ENCODE measurements around the gene DIABLO.
A peak's percentile ranks its signal among the peaks of the same experiment; 100 is the strongest.
"Not testable (repeated sequence)": the region's sequence is repeated elsewhere in the genome, so short reads cannot be mapped to it uniquely, and the experiment has no call there.

The DIABLO gene

GRCh38 chr12:122204167-122205052 lies 21.4 kb downstream of the DIABLO start:
- peak overlapping the region; percentile 62; the same call in 1 of the 2 replicates for H3K9ac ChIP-seq (ENCODE audit: low read depth, low read length)
- peaks cover 4% of the 10 kb centered on the region; the same call in 1 of the 2 replicates for H3K36me3 ChIP-seq (ENCODE audit: insufficient read depth, low read length)
- H3K4me1 ChIP-seq (ENCODE audit: insufficient read depth, low read length) = peaks cover 7% of the 10 kb centered on the region; the same call in 1 of the 2 replicates

GRCh38 chr12:122203301-122204166 lies 22.3 kb downstream of the DIABLO start, which contains the start of gene B3GNT4:
Gene B3GNT4 (plus strand): TSS chr12:122203709. CDS start chr12:122204619, 910 bp downstream.
- H3K36me3 ChIP-seq (ENCODE audit: insufficient read depth, low read length) = peaks cover 4% of the 10 kb centered on the region; the same call in 1 of the 2 replicates
- H3K9me3 ChIP-seq (ENCODE audit: control insufficient read depth, insufficient read depth, low read length) = no peaks in the 10 kb centered on the region
- H3K4me1 ChIP-seq (ENCODE audit: insufficient read depth, low read length) = peaks cover 7% of the 10 kb centered on the region; the same call in 1 of the 2 replicates
- H3K9ac ChIP-seq (ENCODE audit: low read depth, low read length) = peak within 1 kb of the TSS; percentile 62; the same call in 1 of the 2 replicates

More at GRCh38 chr12:122204167-122205052, 21.4 kb downstream of the DIABLO start:
- no peaks in the 10 kb centered on the region for H3K9me3 ChIP-seq (ENCODE audit: control insufficient read depth, insufficient read depth, low read length)

- peak overlapping the region; percentile 58; the same call in 1 of the 2 replicates for H3K9ac ChIP-seq (ENCODE audit: low read depth, low read length)
- not testable (repeated sequence) for H3K9me3 ChIP-seq (ENCODE audit: control insufficient read depth, insufficient read depth, low read length); H3K36me3 ChIP-seq (ENCODE audit: insufficient read depth, low read length); H3K4me1 ChIP-seq (ENCODE audit: insufficient read depth, low read length)
Measured at GRCh38 chr12:122202811-122203210, 23.0 kb downstream of the DIABLO start.

GRCh38 chr12:122202017-122202416 lies 23.8 kb downstream of the DIABLO start:
- H3K4me1 ChIP-seq (ENCODE audit: insufficient read depth, low read length) = peaks cover 3% of the 10 kb centered on the region; the same call in 1 of the 2 replicates
- no peak overlapping the region for H3K9ac ChIP-seq (ENCODE audit: low read depth, low read length)
- no peaks in the 10 kb centered on the region for H3K9me3 ChIP-seq (ENCODE audit: control insufficient read depth, insufficient read depth, low read length)
- no peaks in the 10 kb centered on the region; the same call in 1 of the 2 replicates for H3K36me3 ChIP-seq (ENCODE audit: insufficient read depth, low read length)

- no peak overlapping the region for H3K9ac ChIP-seq (ENCODE audit: low read depth, low read length)
- no peaks in the 10 kb centered on the region for H3K36me3 ChIP-seq (ENCODE audit: insufficient read depth, low read length)
- no peaks in the 10 kb centered on the region for H3K9me3 ChIP-seq (ENCODE audit: control insufficient read depth, insufficient read depth, low read length)
- peaks cover 3% of the 10 kb centered on the region; the same call in 1 of the 2 replicates for H3K4me1 ChIP-seq (ENCODE audit: insufficient read depth, low read length)
Measured at GRCh38 chr12:122201381-122201780, 24.5 kb downstream of the DIABLO start.

GRCh38 chr12:122200541-122201175 lies 25.2 kb downstream of the DIABLO start:
- Histone ChIP-seq H3K4me1 (ENCODE audit: insufficient read depth, low read length) (peaks cover 3% of the 10 kb centered on the region; the same call in 1 of the 2 replicates), H3K9ac (ENCODE audit: low read depth, low read length) (no peak overlapping the region)

GRCh38 chr12:122199484-122200355 lies 26.1 kb downstream of the DIABLO start:
- Histone ChIP-seq H3K9ac (ENCODE audit: low read depth, low read length) (no peak overlapping the region), H3K4me1 (ENCODE audit: insufficient read depth, low read length) (no peaks in the 10 kb centered on the region)

More at GRCh38 chr12:122200541-122201175, 25.2 kb downstream of the DIABLO start:
- Histone ChIP-seq H3K9me3 (ENCODE audit: control insufficient read depth, insufficient read depth, low read length) (no peaks in the 10 kb centered on the region), H3K36me3 (ENCODE audit: insufficient read depth, low read length) (no peaks in the 10 kb centered on the region)

GRCh38 chr12:122197612-122197966 lies 28.3 kb downstream of the DIABLO start:
- Histone ChIP-seq H3K4me1 (ENCODE audit: insufficient read depth, low read length) (no peaks in the 10 kb centered on the region), H3K9ac (ENCODE audit: low read depth, low read length) (no peak overlapping the region), H3K36me3 (ENCODE audit: insufficient read depth, low read length) (no peaks in the 10 kb centered on the region), H3K9me3 (ENCODE audit: control insufficient read depth, insufficient read depth, low read length) (no peaks in the 10 kb centered on the region)

More at GRCh38 chr12:122199484-122200355, 26.1 kb downstream of the DIABLO start:
- Histone ChIP-seq H3K9me3 (ENCODE audit: control insufficient read depth, insufficient read depth, low read length) (no peaks in the 10 kb centered on the region), H3K36me3 (ENCODE audit: insufficient read depth, low read length) (no peaks in the 10 kb centered on the region)

GRCh38 chr12:122195405-122195804 lies 30.4 kb downstream of the DIABLO start:
- H3K36me3 ChIP-seq (ENCODE audit: insufficient read depth, low read length) = no peaks in the 10 kb centered on the region

GRCh38 chr12:122194804-122195203 lies 31.0 kb downstream of the DIABLO start:
- Histone ChIP-seq H3K36me3 (ENCODE audit: insufficient read depth, low read length) (no peaks in the 10 kb centered on the region), H3K9me3 (ENCODE audit: control insufficient read depth, insufficient read depth, low read length) (no peaks in the 10 kb centered on the region), H3K9ac (ENCODE audit: low read depth, low read length) (no peak overlapping the region), H3K4me1 (ENCODE audit: insufficient read depth, low read length) (no peaks in the 10 kb centered on the region)

More at GRCh38 chr12:122195405-122195804, 30.4 kb downstream of the DIABLO start:
- H3K9me3 ChIP-seq (ENCODE audit: control insufficient read depth, insufficient read depth, low read length) = no peaks in the 10 kb centered on the region
- H3K4me1 ChIP-seq (ENCODE audit: insufficient read depth, low read length) = no peaks in the 10 kb centered on the region
- no peak overlapping the region for H3K9ac ChIP-seq (ENCODE audit: low read depth, low read length)

GRCh38 chr12:122192441-122192840 lies 33.4 kb downstream of the DIABLO start:
- Histone ChIP-seq H3K36me3 (ENCODE audit: insufficient read depth, low read length) (no peaks in the 10 kb centered on the region), H3K4me1 (ENCODE audit: insufficient read depth, low read length) (peaks cover 3% of the 10 kb centered on the region; the same call in 1 of the 2 replicates), H3K9ac (ENCODE audit: low read depth, low read length) (no peak overlapping the region), H3K9me3 (ENCODE audit: control insufficient read depth, insufficient read depth, low read length) (no peaks in the 10 kb centered on the region)

GRCh38 chr12:122190842-122191668 lies 34.8 kb downstream of the DIABLO start:
- no peaks in the 10 kb centered on the region for H3K36me3 ChIP-seq (ENCODE audit: insufficient read depth, low read length)
- no peak overlapping the region for H3K9ac ChIP-seq (ENCODE audit: low read depth, low read length)
- H3K4me1 ChIP-seq (ENCODE audit: insufficient read depth, low read length) = peaks cover 5% of the 10 kb centered on the region; the same call in 1 of the 2 replicates
- no peaks in the 10 kb centered on the region for H3K9me3 ChIP-seq (ENCODE audit: control insufficient read depth, insufficient read depth, low read length)
